ENCODE measurements around the gene AOPEP. TPM values are rescaled to one million over a fixed set of nuclear protein-coding genes. Genes with fewer than 3 reads are reported as not detected.

The AOPEP gene
- total and polyA plus RNA-seq, 4 donors = 29.0 to 121 (median 60.0) TPM

GRCh38 chr9:94760010-94760409, 33.5 kb downstream of the AOPEP start:
- DNase-seq = no peak
- H3K9ac ChIP-seq (ENCODE audit: insufficient read depth in 1 of 2, low read length in 2 of 2) = no peak overlapping the region
- TF ChIP-seq CTCF (IDR thresholded peaks at IDR 0.05; ENCODE audit: control extremely low read depth, extremely low read depth) = no peak
- WGBS, 2 donors = 93% methylated on average over 7 of the region's 7 CpGs
- no peak overlapping the region for H3K27ac ChIP-seq (ENCODE audit: low read depth in 1 of 2, low read length in 1 of 2)
- H3K9me3 ChIP-seq (ENCODE audit: control insufficient read depth in 4 of 4, insufficient read depth in 3 of 4, low read length in 3 of 4) = no peaks in the 10 kb centered on the region
- peaks cover 0 to 1% (median 0%) of the 10 kb centered on the region in 5 donors for H3K4me1 ChIP-seq (ENCODE audit: control insufficient read depth in 5 of 5, insufficient read depth in 5 of 5, low read length in 5 of 5)
- peaks cover 4 to 13% (median 9%) of the 10 kb centered on the region in 4 donors for H3K36me3 ChIP-seq (ENCODE audit: control insufficient read depth in 4 of 4, insufficient read depth in 4 of 4, low read length in 4 of 4)
- no peak for ATAC-seq (ENCODE audit: insufficient read depth, low FRiP score)
- no peaks in the 10 kb centered on the region for H3K27me3 ChIP-seq (ENCODE audit: control insufficient read depth in 3 of 3, insufficient read depth in 3 of 3, low read length in 2 of 3)
- H3K4me3 ChIP-seq = no peak overlapping the region

- no peak for TF ChIP-seq CTCF (IDR thresholded peaks at IDR 0.05; ENCODE audit: control extremely low read depth, extremely low read depth)
- Histone ChIP-seq H3K9me3 (ENCODE audit: control insufficient read depth in 4 of 4, insufficient read depth in 3 of 4, low read length in 3 of 4) (no peaks in the 10 kb centered on the region), H3K4me3 (no peak overlapping the region), H3K9ac (ENCODE audit: insufficient read depth in 1 of 2, low read length in 2 of 2) (no peak overlapping the region), H3K36me3 (ENCODE audit: control insufficient read depth in 4 of 4, insufficient read depth in 4 of 4, low read length in 4 of 4) (peaks cover 4 to 13% (median 9%) of the 10 kb centered on the region in 4 donors), H3K4me1 (ENCODE audit: control insufficient read depth in 5 of 5, insufficient read depth in 5 of 5, low read length in 5 of 5) (peaks cover 0 to 1% (median 0%) of the 10 kb centered on the region in 5 donors), H3K27ac (ENCODE audit: low read depth in 1 of 2, low read length in 1 of 2) (no peak overlapping the region), H3K27me3 (ENCODE audit: control insufficient read depth in 3 of 3, insufficient read depth in 3 of 3, low read length in 2 of 3) (no peaks in the 10 kb centered on the region)
- no peak for ATAC-seq (ENCODE audit: insufficient read depth, low FRiP score)
- DNase-seq = no peak
- WGBS, 2 donors = 93 to 97% methylated on average over 5 of the region's 5 CpGs
Measured at GRCh38 chr9:94760660-94761059, 34.2 kb downstream of the AOPEP start.

- Histone ChIP-seq H3K27ac (ENCODE audit: low read depth in 1 of 2, low read length in 1 of 2) (no peak overlapping the region), H3K36me3 (ENCODE audit: control insufficient read depth in 4 of 4, insufficient read depth in 4 of 4, low read length in 4 of 4) (peaks cover 4 to 13% (median 9%) of the 10 kb centered on the region in 4 donors), H3K4me3 (no peak overlapping the region), H3K9me3 (ENCODE audit: control insufficient read depth in 4 of 4, insufficient read depth in 3 of 4, low read length in 3 of 4) (no peaks in the 10 kb centered on the region), H3K9ac (ENCODE audit: insufficient read depth in 1 of 2, low read length in 2 of 2) (no peak overlapping the region), H3K4me1 (ENCODE audit: control insufficient read depth in 5 of 5, insufficient read depth in 5 of 5, low read length in 5 of 5) (peaks cover 0 to 1% (median 0%) of the 10 kb centered on the region in 5 donors), H3K27me3 (ENCODE audit: control insufficient read depth in 3 of 3, insufficient read depth in 3 of 3, low read length in 2 of 3) (no peaks in the 10 kb centered on the region)
- TF ChIP-seq CTCF (IDR thresholded peaks at IDR 0.05; ENCODE audit: control extremely low read depth, extremely low read depth) = no peak
- ATAC-seq (ENCODE audit: insufficient read depth, low FRiP score) = no peak
- no peak for DNase-seq
- 84 to 89% methylated on average over 4 of the region's 4 CpGs for WGBS, 2 donors
Measured at GRCh38 chr9:94761481-94761880, 35.0 kb downstream of the AOPEP start.
